A549 (cell line): Measurements from ENCODE around the gene TAL1. TPM values are rescaled to one million over a fixed set of nuclear protein-coding genes. Genes with fewer than 3 reads are reported as not detected.

ENCODE experiments used
- ATAC-seq, 2 experiments: fragments of 200-7000 bp in 1 of 2; fragments of >200 bp in 1 of 2; cut with Nextera tagmentation in 1 of 2; cut with Tn5 transposase in 1 of 2; 3 replicates each; pipeline versions ENCODE4 v1.8.0 to v1.9.1; 2018 to 2020; ENCODE audit warnings: mild to moderate bottlenecking in 1 of 2, moderate library complexity in 1 of 2
- CTCF ChIA-PET: fragments of 300-600 bp; sonication (Branson Sonifier 250); formaldehyde crosslinking; extraction: SDS; loops from one replicate; lab custom pipeline; 2021; ENCODE audit warnings: antibody characterized with exemption, inconsistent platforms; lab: Yijun Ruan, JAX
- POLR2A ChIA-PET: fragments of 350-600 bp; formaldehyde crosslinking; extraction: SDS; loops from one replicate; lab custom pipeline; 2021; ENCODE audit warnings: antibody characterized with exemption, inconsistent platforms; lab: Yijun Ruan, JAX
- DNase-seq, 2 experiments: peaks; one replicate each; pipeline versions ENCODE4 v3.0.0 to v3.0.0-alpha.2; 2011 to 2016; ENCODE audit warnings: low read depth in 1 of 2, low spot score in 1 of 2
- FAIRE-seq: peaks from 2 replicates; lab custom pipeline; 2011; peaks lifted over from hg19 to GRCh38; lab: Jason Lieb, UNC
- H3K27ac ChIP-seq, 2 experiments: fragments of >200 bp; sonication (Bioruptor Twin); formaldehyde crosslinking; 3 replicates each; pipeline ENCODE4 v1.5.1; 2016 to 2017
- H3K4me1 ChIP-seq: fragments of >200 bp; sonication (Bioruptor Twin); formaldehyde crosslinking; 3 replicates; pipeline ENCODE4 v1.6.1; 2016
- H3K4me2 ChIP-seq: fragments of >200 bp; sonication (Bioruptor Twin); formaldehyde crosslinking; 3 replicates; pipeline ENCODE4 v1.6.1; 2016
- H3K4me3 ChIP-seq: fragments of >200 bp; sonication (Bioruptor Twin); formaldehyde crosslinking; 3 replicates; pipeline ENCODE4 v1.5.1; 2016
- H3K9me3 ChIP-seq: fragments of >200 bp; sonication (Bioruptor Twin); formaldehyde crosslinking; 3 replicates; pipeline ENCODE4 v1.6.1; 2016
- CEBPB ChIP-seq, 2 experiments: fragments of >200 bp in 1 of 2; sonication (Bioruptor Twin) in 1 of 2; formaldehyde crosslinking in 1 of 2; IDR thresholded peaks; 2 replicates each; pipeline ENCODE4 v1.6.1; 2012 to 2016
- EP300 ChIP-seq, 2 experiments: fragments of >200 bp; sonication (Bioruptor Twin); formaldehyde crosslinking; IDR thresholded peaks; 2 replicates in 1 of 2; 3 replicates in 1 of 2; pipeline ENCODE4 v1.6.1; 2016 to 2017
- ESRRA ChIP-seq: fragments of 150-350 bp; IDR thresholded peaks from 2 replicates; pipeline ENCODE4 v1.6.1; 2014; ENCODE audit warnings: mild to moderate bottlenecking, low read length, borderline replicate concordance
- FOSB ChIP-seq: fragments of 250-450 bp; sonication (Bioruptor Pico); IDR thresholded peaks from 2 replicates; pipeline ENCODE4 v1.5.0; 2020; ENCODE audit warnings: mild to moderate bottlenecking, moderate library complexity
- GATA3 ChIP-seq: IDR thresholded peaks from 2 replicates; pipeline ENCODE4 v1.6.1; 2012; ENCODE audit warnings: borderline replicate concordance
- HDAC2 ChIP-seq: fragments of 200-600 bp; sonication (generic); IDR thresholded peaks from 2 replicates; pipeline ENCODE4 v1.6.1; 2016
- HEYL ChIP-seq: fragments of 250-450 bp; sonication (Bioruptor Pico); IDR thresholded peaks from 2 replicates; pipeline ENCODE4 v1.8.0; 2021; ENCODE audit warnings: mild to moderate bottlenecking, moderate library complexity
- HOXA7 ChIP-seq: fragments of 250-450 bp; sonication (Bioruptor Pico); IDR thresholded peaks from 2 replicates; pipeline ENCODE4 v1.5.0; 2020; ENCODE audit warnings: mild to moderate bottlenecking, moderate library complexity
- HOXB13 ChIP-seq: fragments of 250-450 bp; sonication (Bioruptor Pico); IDR thresholded peaks from 2 replicates; pipeline ENCODE4 v1.5.0; 2020; ENCODE audit warnings: low read depth, mild to moderate bottlenecking, moderate library complexity
- JUN ChIP-seq, 2 experiments: fragments of >200 bp; sonication (Bioruptor Twin); formaldehyde crosslinking; IDR thresholded peaks; 2 replicates in 1 of 2; 3 replicates in 1 of 2; pipeline ENCODE4 v1.6.1; 2016 to 2017
- JUNB ChIP-seq: fragments of >200 bp; sonication (Bioruptor Twin); formaldehyde crosslinking; IDR thresholded peaks from 2 replicates; pipeline ENCODE4 v1.6.1; 2016
- KDM5A ChIP-seq: fragments of 200-600 bp; sonication (generic); IDR thresholded peaks from 2 replicates; pipeline ENCODE4 v1.6.1; 2016; ENCODE audit warnings: antibody characterized with exemption, mild to moderate bottlenecking
- RARB ChIP-seq: fragments of 250-450 bp; sonication (Bioruptor Pico); IDR thresholded peaks from 2 replicates; pipeline ENCODE4 v1.8.0; 2021; ENCODE audit warnings: mild to moderate bottlenecking, moderate library complexity
- RCOR1 ChIP-seq: fragments of 150-350 bp; IDR thresholded peaks from 2 replicates; pipeline ENCODE4 v1.6.1; 2014; ENCODE audit warnings: antibody characterized with exemption, low read length, low read depth
- RFX5 ChIP-seq: fragments of 450-650 bp; IDR thresholded peaks from 2 replicates; pipeline ENCODE4 v1.7.1; 2014; ENCODE audit warnings: antibody characterized with exemption, mild to moderate bottlenecking, moderate library complexity
- RNF2 ChIP-seq: fragments of 200-600 bp; sonication (generic); IDR thresholded peaks from 2 replicates; pipeline ENCODE4 v1.6.1; 2016; ENCODE audit warnings: low read depth, mild to moderate bottlenecking, antibody characterized with exemption, moderate library complexity, borderline replicate concordance
- SMC3 ChIP-seq: fragments of >200 bp; sonication (Bioruptor Twin); formaldehyde crosslinking; IDR thresholded peaks from 3 replicates; pipeline ENCODE4 v1.6.1; 2018; ENCODE audit warnings: inconsistent platforms
- SREBF2 ChIP-seq: fragments of 450-650 bp; IDR thresholded peaks from 2 replicates; pipeline ENCODE4 v1.6.1; 2014; ENCODE audit warnings: mild to moderate bottlenecking, moderate library complexity
- WGBS: methylation state at CpG from one replicate; pipeline ENCODE4 v1.1.6; 2017; ENCODE audit errors: missing lambda C conversion rate; 5-methylcytosine and 5-hydroxymethylcytosine counted together
- polyA plus RNA-seq, 4 experiments: library from polyadenylated mRNA; depleted of rRNA in 3 of 4; stranded (reverse); fragments of >200 nt; fragmentation: RNase III in 1 of 4; extraction: RNeasy Plus Mini Kit Qiagen cat#74134 plus additional on column Dnase treatment in 1 of 4; gene quantifications; 2 replicates in 3 of 4; 3 replicates in 1 of 4; pipeline ENCODE4 v1.2.3, GENCODE V29; 2011 to 2017
- TF ChIP-seq, protein P1 (sequence below): IDR thresholded peaks from 2 replicates; pipeline ENCODE4 v1.6.1; 2012
- TF ChIP-seq, protein P2 (sequence below): fragments of 150-350 bp; IDR thresholded peaks from 2 replicates; pipeline ENCODE4 v1.6.1; 2014; ENCODE audit warnings: low read depth, mild to moderate bottlenecking, low read length
- TF ChIP-seq, protein P3 (sequence below): IDR thresholded peaks from 2 replicates; pipeline ENCODE4 v1.6.1; 2012; ENCODE audit warnings: low read depth, borderline replicate concordance
- TF ChIP-seq, protein P4 (sequence below): fragments of 250-450 bp; sonication (Bioruptor Pico); IDR thresholded peaks from 2 replicates; pipeline ENCODE4 v1.5.0; 2021; ENCODE audit warnings: mild to moderate bottlenecking, moderate library complexity, borderline replicate concordance
- TF ChIP-seq, protein P5 (sequence below): fragments of >200 bp; sonication (Bioruptor Twin); formaldehyde crosslinking; IDR thresholded peaks from 3 replicates; pipeline ENCODE4 v1.6.1; 2016
- TF ChIP-seq, protein P6 (sequence below): fragments of >200 bp; sonication (Bioruptor Twin); formaldehyde crosslinking; IDR thresholded peaks from 3 replicates; pipeline ENCODE4 v1.5.1; 2016

The TAL1 gene
- polyA plus RNA-seq, 2 of the 4 experiments (the other 2 are of a cell fraction) = not detected

DNA sequence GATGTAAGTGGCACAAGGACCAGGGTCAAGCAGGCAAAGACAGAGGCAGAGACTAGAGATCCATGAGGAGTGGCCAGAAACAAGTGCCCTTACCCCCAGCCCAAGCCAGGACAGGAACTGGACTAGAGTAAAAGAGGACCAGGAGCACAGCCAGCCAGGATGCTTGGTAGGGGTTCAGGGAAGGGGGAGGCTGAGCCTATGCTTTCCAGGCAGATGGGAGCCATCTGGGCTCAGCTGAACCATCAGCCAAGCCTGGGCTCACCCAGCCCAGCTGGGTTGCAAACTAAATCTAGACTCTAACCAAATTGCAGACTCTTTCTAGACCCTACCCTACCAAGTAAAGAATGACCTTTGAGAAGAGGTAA, 57.4 kb downstream of the TAL1 start:
- no peak for ATAC-seq
- POLR2A ChIA-PET = no interaction called here

DNA sequence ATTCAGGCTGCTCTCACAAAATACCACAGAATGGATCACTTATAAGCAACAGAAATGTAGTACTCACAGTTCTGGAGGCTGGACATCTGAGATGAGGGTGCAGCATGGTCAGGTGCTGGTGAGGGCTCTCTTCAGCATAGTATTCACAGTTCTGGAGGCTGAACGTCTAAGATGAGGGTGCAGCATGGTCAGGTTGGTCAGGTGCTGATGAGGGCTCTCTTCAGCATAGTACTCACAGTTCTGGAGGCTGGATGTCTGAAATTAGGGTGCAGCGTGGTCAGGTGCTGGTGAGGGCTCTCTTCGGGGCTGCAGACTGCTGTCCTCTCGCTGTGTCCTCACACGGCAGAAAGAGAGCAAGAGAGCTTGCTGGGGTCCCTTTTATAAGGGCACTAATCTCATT, 59.2 kb downstream of the TAL1 start:
- CTCF ChIA-PET = interaction anchor here (0.6 to 9.1 kb wide), 2 partner anchors 19 to 245 kb away, joined by 3 to 142 read pairs; partner anchors contain the start of gene PDZK1IP1
- Histone ChIP-seq H3K27ac (no peak overlapping the region), H3K9me3 (no peaks in the 10 kb centered on the region), H3K4me2 (no peak overlapping the region), H3K4me3 (no peak overlapping the region), H3K4me1 (no peaks in the 10 kb centered on the region)
- TF ChIP-seq CEBPB (IDR thresholded peaks at IDR 0.05) (no peak), SMC3 (no peak), RARB (no peak), ESRRA (no peak), HEYL (CRISPR knock-in tag) (no peak), KDM5A (no peak), HOXB13 (no peak), JUNB (no peak), HOXA7 (CRISPR knock-in tag) (no peak), GATA3 (no peak), SREBF2 (no peak), RCOR1 (no peak), HDAC2 (no peak), RNF2 (no peak), FOSB (CRISPR knock-in tag) (no peak)
- TF ChIP-seq, protein P1, sequence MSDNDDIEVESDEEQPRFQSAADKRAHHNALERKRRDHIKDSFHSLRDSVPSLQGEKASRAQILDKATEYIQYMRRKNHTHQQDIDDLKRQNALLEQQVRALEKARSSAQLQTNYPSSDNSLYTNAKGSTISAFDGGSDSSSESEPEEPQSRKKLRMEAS = no peak
- TF ChIP-seq, protein P2, sequence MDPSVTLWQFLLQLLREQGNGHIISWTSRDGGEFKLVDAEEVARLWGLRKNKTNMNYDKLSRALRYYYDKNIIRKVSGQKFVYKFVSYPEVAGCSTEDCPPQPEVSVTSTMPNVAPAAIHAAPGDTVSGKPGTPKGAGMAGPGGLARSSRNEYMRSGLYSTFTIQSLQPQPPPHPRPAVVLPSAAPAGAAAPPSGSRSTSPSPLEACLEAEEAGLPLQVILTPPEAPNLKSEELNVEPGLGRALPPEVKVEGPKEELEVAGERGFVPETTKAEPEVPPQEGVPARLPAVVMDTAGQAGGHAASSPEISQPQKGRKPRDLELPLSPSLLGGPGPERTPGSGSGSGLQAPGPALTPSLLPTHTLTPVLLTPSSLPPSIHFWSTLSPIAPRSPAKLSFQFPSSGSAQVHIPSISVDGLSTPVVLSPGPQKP = no peak
- TF ChIP-seq, protein P3, sequence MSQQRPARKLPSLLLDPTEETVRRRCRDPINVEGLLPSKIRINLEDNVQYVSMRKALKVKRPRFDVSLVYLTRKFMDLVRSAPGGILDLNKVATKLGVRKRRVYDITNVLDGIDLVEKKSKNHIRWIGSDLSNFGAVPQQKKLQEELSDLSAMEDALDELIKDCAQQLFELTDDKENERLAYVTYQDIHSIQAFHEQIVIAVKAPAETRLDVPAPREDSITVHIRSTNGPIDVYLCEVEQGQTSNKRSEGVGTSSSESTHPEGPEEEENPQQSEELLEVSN = no peak
- TF ChIP-seq, protein P4, sequence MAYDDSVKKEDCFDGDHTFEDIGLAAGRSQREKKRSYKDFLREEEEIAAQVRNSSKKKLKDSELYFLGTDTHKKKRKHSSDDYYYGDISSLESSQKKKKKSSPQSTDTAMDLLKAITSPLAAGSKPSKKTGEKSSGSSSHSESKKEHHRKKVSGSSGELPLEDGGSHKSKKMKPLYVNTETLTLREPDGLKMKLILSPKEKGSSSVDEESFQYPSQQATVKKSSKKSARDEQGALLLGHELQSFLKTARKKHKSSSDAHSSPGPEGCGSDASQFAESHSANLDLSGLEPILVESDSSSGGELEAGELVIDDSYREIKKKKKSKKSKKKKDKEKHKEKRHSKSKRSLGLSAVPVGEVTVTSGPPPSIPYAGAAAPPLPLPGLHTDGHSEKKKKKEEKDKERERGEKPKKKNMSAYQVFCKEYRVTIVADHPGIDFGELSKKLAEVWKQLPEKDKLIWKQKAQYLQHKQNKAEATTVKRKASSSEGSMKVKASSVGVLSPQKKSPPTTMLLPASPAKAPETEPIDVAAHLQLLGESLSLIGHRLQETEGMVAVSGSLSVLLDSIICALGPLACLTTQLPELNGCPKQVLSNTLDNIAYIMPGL (CRISPR knock-in tag) = no peak
- ATAC-seq (no peak), DNase-seq (no peak), FAIRE-seq (no peak)
- POLR2A ChIA-PET = no interaction called here
- WGBS = 32% methylated on average over 4 of the region's 5 CpGs

More for the DNA sequence above, 57.4 kb downstream of the TAL1 start:
- DNase-seq (no peak), FAIRE-seq (no peak)
- H3K4me2 ChIP-seq = no peak overlapping the region; the same call in 2 of the 3 replicates
- no peaks in the 10 kb centered on the region for H3K9me3 ChIP-seq
- TF ChIP-seq SMC3 (no peak), EP300 (IDR thresholded peaks at IDR 0.05) (no peak), RFX5 (no peak), HDAC2 (no peak), JUN (IDR thresholded peaks at IDR 0.05) (no peak)
- TF ChIP-seq, protein P4 (CRISPR knock-in tag) = no peak
- TF ChIP-seq, protein P5, sequence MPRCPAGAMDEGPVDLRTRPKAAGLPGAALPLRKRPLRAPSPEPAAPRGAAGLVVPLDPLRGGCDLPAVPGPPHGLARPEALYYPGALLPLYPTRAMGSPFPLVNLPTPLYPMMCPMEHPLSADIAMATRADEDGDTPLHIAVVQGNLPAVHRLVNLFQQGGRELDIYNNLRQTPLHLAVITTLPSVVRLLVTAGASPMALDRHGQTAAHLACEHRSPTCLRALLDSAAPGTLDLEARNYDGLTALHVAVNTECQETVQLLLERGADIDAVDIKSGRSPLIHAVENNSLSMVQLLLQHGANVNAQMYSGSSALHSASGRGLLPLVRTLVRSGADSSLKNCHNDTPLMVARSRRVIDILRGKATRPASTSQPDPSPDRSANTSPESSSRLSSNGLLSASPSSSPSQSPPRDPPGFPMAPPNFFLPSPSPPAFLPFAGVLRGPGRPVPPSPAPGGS = no peak
- TF ChIP-seq, protein P6, sequence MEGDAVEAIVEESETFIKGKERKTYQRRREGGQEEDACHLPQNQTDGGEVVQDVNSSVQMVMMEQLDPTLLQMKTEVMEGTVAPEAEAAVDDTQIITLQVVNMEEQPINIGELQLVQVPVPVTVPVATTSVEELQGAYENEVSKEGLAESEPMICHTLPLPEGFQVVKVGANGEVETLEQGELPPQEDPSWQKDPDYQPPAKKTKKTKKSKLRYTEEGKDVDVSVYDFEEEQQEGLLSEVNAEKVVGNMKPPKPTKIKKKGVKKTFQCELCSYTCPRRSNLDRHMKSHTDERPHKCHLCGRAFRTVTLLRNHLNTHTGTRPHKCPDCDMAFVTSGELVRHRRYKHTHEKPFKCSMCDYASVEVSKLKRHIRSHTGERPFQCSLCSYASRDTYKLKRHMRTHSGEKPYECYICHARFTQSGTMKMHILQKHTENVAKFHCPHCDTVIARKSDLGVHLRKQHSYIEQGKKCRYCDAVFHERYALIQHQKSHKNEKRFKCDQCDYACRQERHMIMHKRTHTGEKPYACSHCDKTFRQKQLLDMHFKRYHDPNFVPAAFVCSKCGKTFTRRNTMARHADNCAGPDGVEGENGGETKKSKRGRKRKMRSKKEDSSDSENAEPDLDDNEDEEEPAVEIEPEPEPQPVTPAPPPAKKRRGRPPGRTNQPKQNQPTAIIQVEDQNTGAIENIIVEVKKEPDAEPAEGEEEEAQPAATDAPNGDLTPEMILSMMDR = no peak
- peaks cover 2% of the 10 kb centered on the region for H3K4me1 ChIP-seq
- no peak overlapping the region for H3K4me3 ChIP-seq
- no peak overlapping the region; a peak in 1 of 6 replicates for H3K27ac ChIP-seq
- CTCF ChIA-PET = interaction anchor here (0.5 to 9.1 kb wide), 10 partner anchors 11 to 551 kb away, joined by 3 to 142 read pairs (median 3); partner anchors contain the start of gene PDZK1IP1
